Measurements from ENCODE around the gene PLPPR3.

- TF ChIP-seq CTCF (IDR thresholded peaks at IDR 0.05; ENCODE audit: insufficient read depth, low read length, poor library complexity, severe bottlenecking) (no peak), EZH2phosphoT487 (conservative IDR thresholded peaks at IDR 0.05; ENCODE audit: low read length) (no peak)
These were observed 47.8 kb upstream of the PLPPR3 start for GRCh38 chr19:869245-870177.

Data from SU-DHL-6 (cell line).